CD14-positive monocyte (primary cell): ENCODE measurements around the gene SEC24B. TPM values are rescaled to one million over a fixed set of nuclear protein-coding genes. Genes with fewer than 3 reads are reported as not detected.
A peak's percentile ranks its signal among the peaks of the same experiment; 100 is the strongest.

Experiments
- DNase-seq, 3 donors: peaks; one replicate each; pipeline ENCODE4 v3.0.0-alpha.2; 2011 to 2022
- H2AFZ ChIP-seq: 2 replicates; pipeline ENCODE4 v1.6.0; 2012; ENCODE audit warnings: mild to moderate bottlenecking, low read depth, low read length, inconsistent platforms; ENCODE audit not compliant: insufficient read depth, poor library complexity, severe bottlenecking
- H3K27ac ChIP-seq, 2 donors: 1 replicate in 1 of 2; 2 replicates in 1 of 2; pipeline ENCODE4 v1.5.1; 2012 to 2013; ENCODE audit warnings: low read length in 2 of 2, control low read depth in 1 of 2, inconsistent platforms in 1 of 2, low read depth in 1 of 2, mild to moderate bottlenecking in 1 of 2
- H3K27me3 ChIP-seq, 2 donors: one replicate each; pipeline versions ENCODE4 v1.6.0 to v1.6.1; 2011 to 2013; ENCODE audit warnings: low read length in 2 of 2; ENCODE audit not compliant: control insufficient read depth in 2 of 2, insufficient read depth in 2 of 2
- H3K36me3 ChIP-seq, 2 donors: replicated peaks in 1 of 2; 1 replicate in 1 of 2; 2 replicates in 1 of 2; pipeline versions ENCODE4 v1.5.1 to v1.6.1; 2012 to 2013; ENCODE audit warnings: low read length in 2 of 2, control low read depth in 1 of 2, inconsistent platforms in 1 of 2, mild to moderate bottlenecking in 1 of 2; ENCODE audit not compliant: insufficient read depth in 2 of 2, control insufficient read depth in 1 of 2
- H3K4me1 ChIP-seq, 2 donors: 1 replicate in 1 of 2; 2 replicates in 1 of 2; pipeline versions ENCODE4 v1.5.1 to v1.6.1; 2012 to 2013; ENCODE audit warnings: low read length in 2 of 2, control low read depth in 1 of 2, inconsistent platforms in 1 of 2, mild to moderate bottlenecking in 1 of 2, moderate library complexity in 1 of 2; ENCODE audit not compliant: insufficient read depth in 2 of 2, control insufficient read depth in 1 of 2
- H3K4me2 ChIP-seq: replicated peaks from 2 replicates; pipeline ENCODE3; 2012; ENCODE audit warnings: low read length, moderate library complexity, mild to moderate bottlenecking; ENCODE audit not compliant: poor library complexity, severe bottlenecking; ENCODE audit errors: extremely low read depth
- H3K4me3 ChIP-seq, 3 experiments: fragments of 200-600 bp in 1 of 3; sonication (generic) in 1 of 3; replicated peaks in 1 of 3; 1 replicate in 2 of 3; 2 replicates in 1 of 3; pipeline ENCODE4 v1.5.1; 2011 to 2013; ENCODE audit warnings: low read length in 3 of 3, mild to moderate bottlenecking in 3 of 3, control low read depth in 2 of 3, low read depth in 2 of 3, inconsistent platforms in 1 of 3, moderate library complexity in 1 of 3
- H3K79me2 ChIP-seq: 2 replicates; pipeline ENCODE4 v1.6.0; 2012; ENCODE audit warnings: mild to moderate bottlenecking, control low read depth, inconsistent platforms, low read length, moderate library complexity; ENCODE audit not compliant: insufficient read depth
- H3K9ac ChIP-seq: 2 replicates; pipeline ENCODE4 v1.6.0; 2017; ENCODE audit warnings: low read length, mild to moderate bottlenecking; ENCODE audit not compliant: insufficient read depth, poor library complexity, severe bottlenecking
- H3K9me3 ChIP-seq, 2 donors: replicated peaks in 1 of 2; 1 replicate in 1 of 2; 2 replicates in 1 of 2; pipeline versions ENCODE4 v1.5.1 to v1.6.1; 2012 to 2013; ENCODE audit warnings: low read length in 2 of 2, control low read depth in 1 of 2; ENCODE audit not compliant: control insufficient read depth in 1 of 2, insufficient read depth in 1 of 2
- H4K20me1 ChIP-seq: 2 replicates; pipeline ENCODE4 v1.6.0; 2012; ENCODE audit warnings: mild to moderate bottlenecking, low read length, control low read depth, moderate library complexity; ENCODE audit not compliant: insufficient read depth
- H3K27ac Mint-ChIP-seq, 7 donors: one replicate each; pipeline ENCODE4 v1.8.0; 2020; ENCODE audit warnings: mild to moderate bottlenecking in 7 of 7, mixed read lengths in 7 of 7, moderate library complexity in 6 of 7, inconsistent platforms in 2 of 7
- H3K27me3 Mint-ChIP-seq, 3 donors: one replicate each; pipeline ENCODE4 v1.8.0; 2021 to 2022; ENCODE audit warnings: low read depth in 3 of 3, mild to moderate bottlenecking in 3 of 3, mixed read lengths in 3 of 3, moderate library complexity in 3 of 3, inconsistent platforms in 1 of 3
- H3K36me3 Mint-ChIP-seq, 2 donors: one replicate each; pipeline ENCODE4 v1.8.0; 2020; ENCODE audit warnings: mixed read lengths in 2 of 2, inconsistent platforms in 1 of 2, mild to moderate bottlenecking in 1 of 2
- H3K4me1 Mint-ChIP-seq: one replicate; pipeline ENCODE4 v1.8.0; 2020; ENCODE audit warnings: mild to moderate bottlenecking, mixed read lengths
- H3K4me3 Mint-ChIP-seq, 2 donors: one replicate each; pipeline ENCODE4 v1.8.0; 2020; ENCODE audit warnings: mild to moderate bottlenecking in 2 of 2, mixed read lengths in 2 of 2, moderate library complexity in 1 of 2
- H3K9me3 Mint-ChIP-seq, 7 donors: one replicate each; pipeline ENCODE4 v1.8.0; 2020 to 2022; ENCODE audit warnings: mixed read lengths in 7 of 7, mild to moderate bottlenecking in 6 of 7, moderate library complexity in 6 of 7, inconsistent platforms in 2 of 7
- CTCF ChIP-seq: fragments of 200-600 bp; IDR thresholded peaks from one replicate; pipeline ENCODE4 v1.8.0; 2022; ENCODE audit warnings: antibody characterized with exemption, mild to moderate bottlenecking
- WGBS: methylation state at CpG from one replicate; pipeline ENCODE4 v1.1.5; 2013; ENCODE audit warnings: missing lambda C conversion rate; ENCODE audit not compliant: insufficient coverage; 5-methylcytosine and 5-hydroxymethylcytosine counted together
- intact Hi-C, 2 donors: fragments of 100-400 bp; cut with micrococcal nuclease; formaldehyde crosslinking; loops; one replicate each; pipeline versions ENCODE4 v1.15.0 to v1.15.1; 2023
- polyA plus RNA-seq, 3 donors: library from polyadenylated mRNA; depleted of rRNA in 1 of 3; unstranded in 2 of 3; stranded (reverse) in 1 of 3; fragments of 300-500 nt in 2 of 3; fragments of >200 nt in 1 of 3; fragmentation: Illumina TruSeq in 2 of 3; gene quantifications; 1 replicate in 2 of 3; 2 replicates in 1 of 3; pipeline ENCODE4 v1.2.3, GENCODE V29; 2012 to 2021

SEC24B gene
- polyA plus RNA-seq, 3 donors: 8.0 to 27.4 (median 11.8) TPM

GRCh38 chr4:109559625-109559982, 126.0 kb downstream of the SEC24B start:
- Mint-ChIP-seq H3K9me3 (peaks cover 3 to 11% (median 6%) of the 10 kb centered on the region in 7 donors), H3K36me3 (peaks cover 19% of the 10 kb centered on the region in 2 donors), H3K4me1 (peaks cover 50% of the 10 kb centered on the region), H3K4me3 (peak overlapping the region; percentile 85 to 91), H3K27me3 (peaks cover 3 to 6% (median 4%) of the 10 kb centered on the region in 3 donors), H3K27ac (peak overlapping the region; percentile 87 to 96 (median 91))
- peak overlapping the region; percentile 61 to 97 for H3K27ac ChIP-seq
- under 1% methylated on average over 27 of the region's 27 CpGs for WGBS
- DNase-seq: peak in 2 of 3 donors; percentile 19 to 21
- peaks cover 32% of the 10 kb centered on the region for H4K20me1 ChIP-seq
- peak overlapping the region; percentile 59 to 89 (median 63) for H3K4me3 ChIP-seq
- H2AFZ ChIP-seq: peak overlapping the region; percentile 88
- peaks cover 3 to 5% of the 10 kb centered on the region in 2 donors for H3K9me3 ChIP-seq
- peaks cover 23 to 35% of the 10 kb centered on the region in 2 donors for H3K4me1 ChIP-seq
- H3K27me3 ChIP-seq: no peaks in the 10 kb centered on the region
- H3K79me2 ChIP-seq: peaks cover 41% of the 10 kb centered on the region
- H3K4me2 ChIP-seq: peak overlapping the region; percentile 91
- intact Hi-C loops: no loop called here
- TF ChIP-seq CTCF: no peak
- peak overlapping the region; percentile 95 for H3K9ac ChIP-seq
- peaks cover 0 to 5% of the 10 kb centered on the region in 2 donors for H3K36me3 ChIP-seq

- under 1% methylated on average over 72 of the region's 73 CpGs for WGBS
- TF ChIP-seq CTCF: no peak
- Histone ChIP-seq H3K27ac (peak within 1 kb of the TSS; percentile 93 to 97), H3K9me3 (peaks cover 3 to 5% of the 10 kb centered on the region in 2 donors), H3K4me3 (peak within 1 kb of the TSS; percentile 63 to 96 (median 89)), H3K4me2 (peak within 1 kb of the TSS; percentile 91), H3K9ac (peak within 1 kb of the TSS; percentile 95), H2AFZ (peak within 1 kb of the TSS; percentile 88), H3K79me2 (peaks cover 47% of the 10 kb centered on the region), H4K20me1 (peaks cover 37% of the 10 kb centered on the region), H3K27me3 (no peaks in the 10 kb centered on the region), H3K36me3 (peaks cover 0 to 10% of the 10 kb centered on the region in 2 donors), H3K4me1 (peaks cover 23 to 35% of the 10 kb centered on the region in 2 donors)
- H3K4me1 Mint-ChIP-seq: peaks cover 52% of the 10 kb centered on the region
- H3K27me3 Mint-ChIP-seq: peaks cover 3 to 6% (median 4%) of the 10 kb centered on the region in 3 donors
- peak within 1 kb of the TSS; percentile 91 to 97 for H3K4me3 Mint-ChIP-seq
- DNase-seq: peak; percentile 75 to 87 (median 79)
- intact Hi-C loops: loop anchor here in 1 of 2 donors (5.0 kb wide), 2 partner anchors 128 to 252 kb away; partner anchors contain the start of gene SEC24B
- peaks cover 3 to 11% (median 6%) of the 10 kb centered on the region in 7 donors for H3K9me3 Mint-ChIP-seq
- peaks cover 23 to 24% of the 10 kb centered on the region in 2 donors for H3K36me3 Mint-ChIP-seq
- H3K27ac Mint-ChIP-seq: peak within 1 kb of the TSS; percentile 96 to 99 (median 98)
Observed at GRCh38 chr4:109559983-109560686, 126.5 kb downstream of the SEC24B start, which contains the start of gene MCUB. Gene MCUB (plus strand): TSS chr4:109560246. CDS start chr4:109560338, 92 bp downstream.
